SW480 (cell line): ENCODE measurements around the gene CRTC3.
A peak's percentile ranks its signal among the peaks of the same experiment; 100 is the strongest.
"Not testable (repeated sequence)": the region's sequence is repeated elsewhere in the genome, so short reads cannot be mapped to it uniquely, and the experiment has no call there.

Source experiments
- DNase-seq: peaks from one replicate; pipeline ENCODE4 v3.0.0-alpha.2; 2016; ENCODE audit warnings: low spot score

Gene CRTC3

GRCh38 chr15:90650117-90650955 lies 120.6 kb downstream of the CRTC3 start:
- no peak for DNase-seq

- no peak for DNase-seq
Measured at GRCh38 chr15:90650956-90651689, 121.4 kb downstream of the CRTC3 start.

GRCh38 chr15:90654233-90655136 lies 124.8 kb downstream of the CRTC3 start:
- no peak for DNase-seq

- not testable (repeated sequence) for DNase-seq
Measured at GRCh38 chr15:90657520-90658172, 127.9 kb downstream of the CRTC3 start.

GRCh38 chr15:90659481-90659880 lies 129.8 kb downstream of the CRTC3 start:
- DNase-seq, result no peak

GRCh38 chr15:90660195-90660998 lies 130.7 kb downstream of the CRTC3 start:
- peak; percentile 65 for DNase-seq

- not testable (repeated sequence) for DNase-seq
Measured at GRCh38 chr15:90660999-90661330, 131.2 kb downstream of the CRTC3 start.

- DNase-seq, result not testable (repeated sequence)
Measured at GRCh38 chr15:90664081-90664461, 134.3 kb downstream of the CRTC3 start.

- DNase-seq, result no peak
Measured at GRCh38 chr15:90664650-90665287, 135.0 kb downstream of the CRTC3 start.

GRCh38 chr15:90665288-90666134 lies 135.8 kb downstream of the CRTC3 start:
- DNase-seq, result peak; percentile 43

- no peak for DNase-seq
Measured at GRCh38 chr15:90666135-90666909, 136.6 kb downstream of the CRTC3 start.

- DNase-seq, result no peak
Measured at GRCh38 chr15:90667073-90667754, 137.5 kb downstream of the CRTC3 start.

GRCh38 chr15:90667755-90668345 lies 138.1 kb downstream of the CRTC3 start:
- not testable (repeated sequence) for DNase-seq

- not testable (repeated sequence) for DNase-seq
Measured at GRCh38 chr15:90670631-90671030, 140.9 kb downstream of the CRTC3 start.

- DNase-seq, result no peak
Measured at GRCh38 chr15:90671216-90671615, 141.5 kb downstream of the CRTC3 start.

- not testable (repeated sequence) for DNase-seq
Measured at GRCh38 chr15:90673357-90673756, 143.6 kb downstream of the CRTC3 start.

- no peak for DNase-seq
Measured at GRCh38 chr15:90674476-90674875, 144.8 kb downstream of the CRTC3 start.

- DNase-seq, result no peak
Measured at GRCh38 chr15:90675464-90675863, 145.7 kb downstream of the CRTC3 start.
